ENCODE results near the gene CRYGS.

- TF ChIP-seq CTCF (IDR thresholded peaks at IDR 0.05) (no peak), MAX (IDR thresholded peaks at IDR 0.05) (no peak), POLR2A (IDR thresholded peaks at IDR 0.05; ENCODE audit: low read length) (no peak), HOXA7 (CRISPR knock-in tag; IDR thresholded peaks at IDR 0.05) (no peak), ELK1 (IDR thresholded peaks at IDR 0.05; ENCODE audit: low read depth, low read length) (no peak), RNF2 (IDR thresholded peaks at IDR 0.05; ENCODE audit: borderline replicate concordance, low read depth) (no peak), JUNB (IDR thresholded peaks at IDR 0.05) (no peak), EP300 (IDR thresholded peaks at IDR 0.05) (no peak), PHF8 (IDR thresholded peaks at IDR 0.05; ENCODE audit: borderline replicate concordance, low read depth) (no peak), NFE2L2 (conservative IDR thresholded peaks at IDR 0.05; ENCODE audit: low read length) (no peak)
These were observed 33.3 kb upstream of the CRYGS start for GRCh38 chr3:186577521-186577920.

Measured in A549 (cell line).